Measurements from ENCODE around the gene CLRN1. TPM values are rescaled to one million over a fixed set of nuclear protein-coding genes. Genes with fewer than 3 reads are reported as not detected.

The CLRN1 gene
- total RNA-seq, 4 donors from 2014 or later: 0.14 TPM; not detected in 3

DNA sequence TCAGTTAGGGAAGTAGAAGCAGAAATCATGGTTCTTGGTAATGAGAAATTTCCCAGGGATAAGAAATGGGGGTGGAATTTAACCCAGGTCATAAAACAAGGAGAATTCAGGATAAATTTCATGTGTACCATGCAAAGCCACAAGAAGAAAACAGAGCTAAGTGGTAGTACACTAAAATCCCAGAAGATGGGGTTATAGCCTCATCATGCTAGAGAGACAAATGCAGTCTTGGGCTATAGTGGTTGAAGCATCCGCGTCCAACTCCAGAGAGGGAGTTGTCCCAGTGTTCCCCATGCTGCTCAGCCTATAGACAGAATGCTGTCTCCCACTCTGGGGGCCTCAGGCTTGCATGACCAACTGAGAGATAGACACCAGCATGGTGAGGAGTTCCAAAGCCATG is 36.2 kb upstream of the CLRN1 start:
- no peak overlapping the region for H3K4me3 ChIP-seq
- no peak for DNase-seq
- WGBS, 2 donors (ENCODE audit: low coverage in 1 of 2): 73% methylated on average over 2 of the region's 2 CpGs; no CpG with 5 or more reads in 1 of the 2 donors

DNA sequence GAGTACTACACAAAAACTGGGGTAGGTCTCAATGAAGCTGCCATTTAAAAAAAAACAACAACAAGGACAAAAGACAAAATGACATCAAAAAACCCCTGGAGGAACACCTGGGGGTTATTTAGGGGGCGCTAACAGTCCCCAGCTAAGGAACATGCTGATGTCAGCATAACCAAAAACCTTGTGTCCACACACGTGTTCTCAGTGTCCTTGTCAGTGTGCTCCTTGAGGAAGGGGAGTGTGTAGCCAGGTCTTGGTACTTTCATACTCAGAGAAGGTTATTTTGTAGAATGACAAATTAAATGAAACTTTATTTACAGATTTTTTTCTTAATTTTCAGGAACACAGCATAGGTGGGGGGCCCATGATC is 31.2 kb upstream of the CLRN1 start:
- WGBS, 2 donors (ENCODE audit: low coverage in 1 of 2): 75 to 92% methylated on average over 2 of the region's 2 CpGs
- in situ Hi-C loops (cut with MboI; ENCODE audit: low pct_ligation_motif_present in 1 of 4, low pct_unique_long_range_greater_than_20kb in 1 of 4, low sequenced_read_pairs in 3 of 4): no loop called here
- H3K27ac ChIP-seq: no peak overlapping the region

More for the DNA sequence above, 36.2 kb upstream of the CLRN1 start:
- in situ Hi-C loops (cut with MboI; ENCODE audit: low pct_ligation_motif_present in 1 of 4, low pct_unique_long_range_greater_than_20kb in 1 of 4, low sequenced_read_pairs in 3 of 4) (no loop called here), intact Hi-C loops (cut with DNase I; ENCODE audit: low total_unique reads) (no loop called here)
- Histone ChIP-seq H3K27ac (no peak overlapping the region), H3K4me1 (no peaks in the 10 kb centered on the region), H3K27me3 (no peaks in the 10 kb centered on the region), H3K9me3 (no peaks in the 10 kb centered on the region), H3K36me3 (no peaks in the 10 kb centered on the region)
- no peak for TF ChIP-seq POLR2A (IDR thresholded peaks at IDR 0.05)

DNA sequence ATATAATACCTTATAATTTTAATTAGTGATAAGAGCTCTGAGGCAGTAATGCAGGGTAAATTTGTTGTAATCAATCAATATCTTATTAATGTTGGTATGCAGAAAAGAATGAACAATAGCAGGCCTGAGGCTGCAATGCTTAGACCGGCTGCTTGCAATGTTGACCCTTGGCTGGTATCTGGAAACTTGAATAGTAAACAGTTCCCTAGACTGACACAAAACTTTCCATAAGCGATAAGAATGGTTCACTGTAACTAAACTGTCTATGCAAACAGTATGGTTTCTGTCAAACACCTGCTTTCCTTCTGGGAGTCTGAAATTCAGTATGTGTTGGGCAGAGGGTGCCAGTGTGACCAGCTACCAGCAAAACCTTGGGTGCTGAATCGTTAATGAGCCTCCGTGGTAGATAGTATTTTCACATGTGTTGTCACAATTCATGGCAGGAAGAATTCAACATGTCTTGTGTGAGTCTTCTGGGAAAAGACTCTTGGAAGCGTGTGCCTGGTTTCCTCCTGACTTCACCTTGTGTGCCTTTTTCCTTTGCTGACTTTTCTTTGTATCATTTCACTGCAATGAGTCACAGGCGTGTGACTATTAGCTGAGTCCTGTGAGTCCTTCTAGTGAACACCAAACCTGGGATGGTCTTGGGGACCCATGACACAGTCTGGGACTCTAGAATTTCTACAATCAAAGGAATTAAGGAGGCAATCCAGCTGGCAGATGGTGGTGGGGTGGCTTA is 30.7 kb upstream of the CLRN1 start:
- no peak overlapping the region for H3K27ac ChIP-seq
- 70 to 72% methylated on average over 5 to 6 of the region's 6 CpGs for WGBS, 2 donors (ENCODE audit: low coverage in 1 of 2)
- H3K36me3 ChIP-seq: no peaks in the 10 kb centered on the region
- no peak for DNase-seq
- H3K4me3 ChIP-seq: no peak overlapping the region
- H3K27me3 ChIP-seq: no peaks in the 10 kb centered on the region
- H3K4me1 ChIP-seq: no peaks in the 10 kb centered on the region
- intact Hi-C loops (cut with DNase I; ENCODE audit: low total_unique reads) (no loop called here), in situ Hi-C loops (cut with MboI; ENCODE audit: low pct_ligation_motif_present in 1 of 4, low pct_unique_long_range_greater_than_20kb in 1 of 4, low sequenced_read_pairs in 3 of 4) (no loop called here)
- H3K9me3 ChIP-seq: no peaks in the 10 kb centered on the region
- TF ChIP-seq POLR2A (IDR thresholded peaks at IDR 0.05): no peak
- no peak for TF ChIP-seq EP300 (IDR thresholded peaks at IDR 0.05; ENCODE audit: low read depth)
- no peak for TF ChIP-seq POLR2AphosphoS5 (IDR thresholded peaks at IDR 0.05)
- TF ChIP-seq, protein P1, sequence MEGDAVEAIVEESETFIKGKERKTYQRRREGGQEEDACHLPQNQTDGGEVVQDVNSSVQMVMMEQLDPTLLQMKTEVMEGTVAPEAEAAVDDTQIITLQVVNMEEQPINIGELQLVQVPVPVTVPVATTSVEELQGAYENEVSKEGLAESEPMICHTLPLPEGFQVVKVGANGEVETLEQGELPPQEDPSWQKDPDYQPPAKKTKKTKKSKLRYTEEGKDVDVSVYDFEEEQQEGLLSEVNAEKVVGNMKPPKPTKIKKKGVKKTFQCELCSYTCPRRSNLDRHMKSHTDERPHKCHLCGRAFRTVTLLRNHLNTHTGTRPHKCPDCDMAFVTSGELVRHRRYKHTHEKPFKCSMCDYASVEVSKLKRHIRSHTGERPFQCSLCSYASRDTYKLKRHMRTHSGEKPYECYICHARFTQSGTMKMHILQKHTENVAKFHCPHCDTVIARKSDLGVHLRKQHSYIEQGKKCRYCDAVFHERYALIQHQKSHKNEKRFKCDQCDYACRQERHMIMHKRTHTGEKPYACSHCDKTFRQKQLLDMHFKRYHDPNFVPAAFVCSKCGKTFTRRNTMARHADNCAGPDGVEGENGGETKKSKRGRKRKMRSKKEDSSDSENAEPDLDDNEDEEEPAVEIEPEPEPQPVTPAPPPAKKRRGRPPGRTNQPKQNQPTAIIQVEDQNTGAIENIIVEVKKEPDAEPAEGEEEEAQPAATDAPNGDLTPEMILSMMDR (IDR thresholded peaks at IDR 0.05): no peak

More for the DNA sequence above, 31.2 kb upstream of the CLRN1 start:
- Histone ChIP-seq H3K36me3 (no peaks in the 10 kb centered on the region), H3K4me1 (no peaks in the 10 kb centered on the region), H3K9me3 (no peaks in the 10 kb centered on the region), H3K4me3 (no peak overlapping the region), H3K27me3 (no peaks in the 10 kb centered on the region)
- TF ChIP-seq POLR2AphosphoS5 (IDR thresholded peaks at IDR 0.05) (no peak), EP300 (IDR thresholded peaks at IDR 0.05; ENCODE audit: low read depth) (no peak), POLR2A (IDR thresholded peaks at IDR 0.05) (no peak)
- TF ChIP-seq, protein P1 (IDR thresholded peaks at IDR 0.05): no peak
- intact Hi-C loops (cut with DNase I; ENCODE audit: low total_unique reads): no loop called here
- DNase-seq: no peak

DNA sequence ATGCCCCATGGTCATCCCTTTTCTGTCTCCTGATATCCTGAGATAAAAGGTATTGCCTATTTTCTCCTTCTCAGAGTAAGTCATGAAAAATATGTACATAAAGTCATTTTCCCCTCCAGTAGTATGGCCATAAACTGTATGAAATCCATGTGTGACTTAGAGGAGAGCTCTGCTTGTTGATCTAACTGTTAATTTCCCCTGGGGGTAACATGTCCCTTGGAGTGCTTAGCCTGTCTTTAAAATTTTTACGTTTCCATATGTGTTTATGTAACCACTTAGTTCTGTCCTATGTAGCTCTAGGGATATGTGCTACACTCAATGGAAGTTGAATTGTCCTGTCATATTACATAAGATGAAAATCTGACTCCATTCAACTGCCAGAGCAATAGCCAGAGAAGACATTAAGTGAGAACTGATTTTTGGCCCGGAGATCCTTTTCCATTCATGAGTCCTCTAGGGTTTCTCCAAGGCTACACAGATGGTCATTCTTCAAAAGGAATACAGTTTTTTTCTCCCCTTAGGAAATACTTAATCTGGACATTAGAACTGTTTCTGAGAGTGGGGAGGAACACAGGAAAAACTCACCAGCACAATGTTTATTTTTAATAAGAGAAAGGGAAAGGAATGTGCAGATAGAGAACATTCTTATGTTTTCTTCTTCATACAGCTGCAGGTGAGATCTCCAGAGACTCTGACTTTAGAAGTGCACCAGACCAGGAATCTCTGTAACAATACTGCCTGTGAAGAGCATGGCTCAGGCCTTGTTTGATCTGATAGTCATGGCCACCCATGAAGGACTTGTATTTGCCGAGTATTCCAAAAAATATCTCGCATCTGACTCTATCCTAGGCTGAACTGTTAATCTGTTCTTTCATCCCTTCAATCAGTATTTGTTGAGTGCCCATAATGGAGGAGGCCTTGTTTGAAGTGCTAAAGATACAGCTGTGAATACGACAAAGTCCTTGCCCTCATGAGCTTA is 29.8 kb upstream of the CLRN1 start:
- Histone ChIP-seq H3K36me3 (no peaks in the 10 kb centered on the region), H3K4me1 (no peaks in the 10 kb centered on the region), H3K9me3 (no peaks in the 10 kb centered on the region), H3K4me3 (no peak overlapping the region), H3K27ac (no peak overlapping the region), H3K27me3 (no peaks in the 10 kb centered on the region)
- in situ Hi-C loops (cut with MboI; ENCODE audit: low pct_ligation_motif_present in 1 of 4, low pct_unique_long_range_greater_than_20kb in 1 of 4, low sequenced_read_pairs in 3 of 4) (no loop called here), intact Hi-C loops (cut with DNase I; ENCODE audit: low total_unique reads) (no loop called here)
- DNase-seq: no peak
- WGBS, 2 donors (ENCODE audit: low coverage in 1 of 2): 76 to 78% methylated on average over 5 of the region's 5 CpGs
- TF ChIP-seq, protein P1 (IDR thresholded peaks at IDR 0.05): no peak
- TF ChIP-seq POLR2AphosphoS5 (IDR thresholded peaks at IDR 0.05): no peak
- no peak for TF ChIP-seq EP300 (IDR thresholded peaks at IDR 0.05; ENCODE audit: low read depth)
- no peak for TF ChIP-seq POLR2A (IDR thresholded peaks at IDR 0.05)

All from transverse colon (tissue), 4 donors.